HEK293 (cell line): ENCODE results near the gene COL15A1.

Source experiments
- CTCF ChIA-PET: fragments of 350-600 bp; formaldehyde crosslinking; extraction: SDS; loops from one replicate; lab custom pipeline; 2021; ENCODE audit warnings: antibody characterized with exemption; lab: Yijun Ruan, JAX
- POLR2A ChIA-PET: fragments of 300-600 bp; formaldehyde crosslinking; extraction: SDS; loops from one replicate; lab custom pipeline; 2020; ENCODE audit warnings: antibody characterized with exemption, inconsistent platforms; lab: Yijun Ruan, JAX
- H3K27ac ChIP-seq: fragments of 200-500 bp; sonication (Bioruptor generic); 2 replicates; pipeline ENCODE4 v1.5.1; 2014; ENCODE audit warnings: low read depth, low read length, control low read depth, inconsistent platforms; ENCODE audit errors: extremely low read depth
- H3K36me3 ChIP-seq, 2 experiments: fragments of 200-500 bp in 1 of 2; sonication (Bioruptor generic) in 1 of 2; 1 replicate in 1 of 2; 2 replicates in 1 of 2; pipeline ENCODE4 v1.5.1; 2014 to 2017; ENCODE audit warnings: inconsistent platforms in 2 of 2, low read length in 2 of 2; ENCODE audit not compliant: control insufficient read depth in 2 of 2, insufficient read depth in 1 of 2
- H3K4me1 ChIP-seq: fragments of 200-500 bp; sonication (Bioruptor generic); 2 replicates; pipeline ENCODE4 v1.5.1; 2014; ENCODE audit warnings: mild to moderate bottlenecking, low read length, inconsistent platforms; ENCODE audit not compliant: control insufficient read depth, insufficient read depth
- H3K4me3 ChIP-seq: 2 replicates; pipeline ENCODE4 v1.5.1; 2011; ENCODE audit warnings: low read depth, mild to moderate bottlenecking, control low read depth, low read length, moderate library complexity
- H3K9me3 ChIP-seq: fragments of 200-500 bp; sonication (Bioruptor generic); 2 replicates; pipeline ENCODE4 v1.5.1; 2014; ENCODE audit warnings: low read depth, low read length, inconsistent platforms; ENCODE audit not compliant: control insufficient read depth, insufficient read depth
- GLIS2 ChIP-seq: fragments of 450-650 bp; formaldehyde crosslinking; IDR thresholded peaks from 2 replicates; pipeline ENCODE4 v1.5.1; 2016; ENCODE audit warnings: missing biosample characterization, missing genetic modification characterization
- HOXA7 ChIP-seq: sonication (generic); formaldehyde crosslinking; IDR thresholded peaks from 2 replicates; pipeline ENCODE4 v1.8.1; 2022; ENCODE audit warnings: missing genetic modification reagents, borderline replicate concordance
- IKZF3 ChIP-seq: fragments of 450-650 bp; IDR thresholded peaks from 2 replicates; pipeline ENCODE4 v1.5.0; 2018; ENCODE audit warnings: missing biosample characterization, mild to moderate bottlenecking, missing genetic modification characterization, moderate library complexity
- KLF10 ChIP-seq: fragments of 450-650 bp; IDR thresholded peaks from 2 replicates; pipeline ENCODE4 v1.5.1; 2018; ENCODE audit warnings: missing biosample characterization, mild to moderate bottlenecking, missing genetic modification characterization
- MZF1 ChIP-seq: fragments of 450-650 bp; formaldehyde crosslinking; IDR thresholded peaks from 2 replicates; pipeline ENCODE4 v1.5.1; 2017; ENCODE audit warnings: missing biosample characterization, missing genetic modification characterization, borderline replicate concordance
- OSR2 ChIP-seq: fragments of 450-650 bp; formaldehyde crosslinking; IDR thresholded peaks from 2 replicates; pipeline ENCODE4 v1.5.1; 2016; ENCODE audit warnings: missing biosample characterization, missing genetic modification characterization
- SP7 ChIP-seq: fragments of 450-650 bp; formaldehyde crosslinking; IDR thresholded peaks from 2 replicates; pipeline ENCODE4 v1.5.1; 2016; ENCODE audit warnings: missing biosample characterization, missing genetic modification characterization
- YY1 ChIP-seq: fragments of 450-650 bp; formaldehyde crosslinking; IDR thresholded peaks from 2 replicates; pipeline ENCODE4 v1.5.1; 2018; ENCODE audit warnings: missing biosample characterization, missing genetic modification characterization
- ZBTB7A ChIP-seq: fragments of 450-650 bp; formaldehyde crosslinking; IDR thresholded peaks from 2 replicates; pipeline ENCODE4 v1.5.1; 2016; ENCODE audit warnings: low read depth, missing biosample characterization, missing genetic modification characterization
- ZFHX2 ChIP-seq: fragments of 450-650 bp; formaldehyde crosslinking; conservative IDR thresholded peaks from 2 replicates; pipeline ENCODE4 v1.5.1; 2016; ENCODE audit warnings: missing biosample characterization, missing genetic modification characterization
- ZNF10 ChIP-seq: fragments of 450-650 bp; formaldehyde crosslinking; IDR thresholded peaks from 2 replicates; pipeline ENCODE4 v1.5.1; 2017; ENCODE audit warnings: missing biosample characterization, missing genetic modification characterization
- ZNF114 ChIP-seq: fragments of 450-650 bp; formaldehyde crosslinking; IDR thresholded peaks from 2 replicates; pipeline ENCODE4 v1.5.0; 2017; ENCODE audit warnings: missing biosample characterization, missing genetic modification characterization
- ZNF19 ChIP-seq: fragments of 450-650 bp; formaldehyde crosslinking; IDR thresholded peaks from 2 replicates; pipeline ENCODE4; 2016; ENCODE audit warnings: missing biosample characterization, missing genetic modification characterization, low read depth
- ZNF202 ChIP-seq: fragments of 450-650 bp; formaldehyde crosslinking; IDR thresholded peaks from 2 replicates; pipeline ENCODE4 v1.5.1; 2016; ENCODE audit warnings: missing biosample characterization, missing genetic modification characterization, borderline replicate concordance
- ZNF274 ChIP-seq, 2 experiments: fragments of 200-500 bp in 1 of 2; fragments of 450-650 bp in 1 of 2; sonication (Bioruptor generic) in 1 of 2; formaldehyde crosslinking in 1 of 2; IDR thresholded peaks; 2 replicates each; pipeline versions ENCODE4 v1.5.1 to v1.6.1; 2014 to 2016; ENCODE audit warnings: borderline replicate concordance in 1 of 2, inconsistent platforms in 1 of 2, low read length in 1 of 2, missing biosample characterization in 1 of 2, missing genetic modification characterization in 1 of 2
- ZNF416 ChIP-seq: fragments of 450-650 bp; formaldehyde crosslinking; IDR thresholded peaks from 2 replicates; pipeline ENCODE4 v1.5.1; 2016; ENCODE audit warnings: missing biosample characterization, missing genetic modification characterization
- ZNF473 ChIP-seq: fragments of 450-650 bp; formaldehyde crosslinking; IDR thresholded peaks from 2 replicates; pipeline ENCODE4 v1.5.1; 2017; ENCODE audit warnings: missing biosample characterization, missing genetic modification characterization
- ZNF571 ChIP-seq: fragments of 450-650 bp; formaldehyde crosslinking; IDR thresholded peaks from 2 replicates; pipeline ENCODE4 v1.5.0; 2017; ENCODE audit warnings: missing biosample characterization, missing genetic modification characterization
- ZNF600 ChIP-seq: fragments of 450-650 bp; formaldehyde crosslinking; IDR thresholded peaks from 2 replicates; pipeline ENCODE4 v1.5.1; 2016; ENCODE audit warnings: missing biosample characterization, missing genetic modification characterization
- ZNF626 ChIP-seq: fragments of 450-650 bp; sonication (Bioruptor Pico); formaldehyde crosslinking; IDR thresholded peaks from 2 replicates; pipeline ENCODE4 v1.5.1; 2018; ENCODE audit warnings: missing biosample characterization, missing genetic modification characterization, inconsistent platforms
- ZNF629 ChIP-seq: fragments of 450-650 bp; formaldehyde crosslinking; IDR thresholded peaks from 2 replicates; pipeline ENCODE4 v1.5.1; 2017; ENCODE audit warnings: missing biosample characterization, missing genetic modification characterization
- ZNF792 ChIP-seq: fragments of 450-650 bp; formaldehyde crosslinking; IDR thresholded peaks from 2 replicates; pipeline ENCODE4 v1.5.1; 2016; ENCODE audit warnings: missing biosample characterization, missing genetic modification characterization
- ZXDB ChIP-seq: fragments of 450-650 bp; formaldehyde crosslinking; IDR thresholded peaks from 2 replicates; pipeline ENCODE4 v1.5.1; 2016; ENCODE audit warnings: missing biosample characterization, missing genetic modification characterization
- TF ChIP-seq, protein P1 (sequence below): fragments of 450-650 bp; formaldehyde crosslinking; IDR thresholded peaks from 2 replicates; pipeline ENCODE4 v1.5.1; 2016; ENCODE audit warnings: missing biosample characterization, missing genetic modification characterization
- TF ChIP-seq, protein P2 (sequence below): fragments of 450-650 bp; formaldehyde crosslinking; IDR thresholded peaks from 2 replicates; pipeline ENCODE4 v1.5.1; 2017; ENCODE audit warnings: missing biosample characterization, missing genetic modification characterization
- TF ChIP-seq, protein P3 (sequence below): fragments of 450-650 bp; formaldehyde crosslinking; IDR thresholded peaks from 2 replicates; pipeline ENCODE4 v1.5.1; 2017; ENCODE audit warnings: missing biosample characterization, missing genetic modification characterization

COL15A1 gene

DNA sequence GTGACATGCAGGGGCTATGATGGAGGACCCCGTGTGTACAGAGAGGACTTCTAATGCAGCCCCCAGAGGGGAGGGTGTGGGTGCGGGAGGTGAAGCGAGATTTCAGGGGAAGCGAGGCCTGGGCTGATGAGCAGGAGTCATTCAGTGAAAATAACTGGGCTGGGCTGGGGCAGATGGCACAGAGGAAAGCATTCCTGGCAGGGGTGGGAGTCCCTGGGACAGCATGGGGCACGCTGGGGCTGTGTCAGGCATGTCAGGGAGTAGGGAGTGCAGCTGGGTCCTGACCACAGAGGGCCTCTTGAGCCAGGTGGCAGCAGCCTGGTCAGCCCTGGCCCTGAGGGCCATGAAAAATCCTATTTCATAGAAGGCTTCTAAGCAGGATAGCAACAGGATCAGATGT lies 36.6 kb downstream of the COL15A1 start:
- ChIA-PET CTCF (no interaction called here), POLR2A (no interaction called here)
- no peaks in the 10 kb centered on the region for H3K9me3 ChIP-seq
- no peaks in the 10 kb centered on the region for H3K4me1 ChIP-seq
- H3K4me3 ChIP-seq, result no peak overlapping the region
- no peaks in the 10 kb centered on the region for H3K36me3 ChIP-seq
- H3K27ac ChIP-seq, result no peak overlapping the region
- no peak for TF ChIP-seq YY1

DNA sequence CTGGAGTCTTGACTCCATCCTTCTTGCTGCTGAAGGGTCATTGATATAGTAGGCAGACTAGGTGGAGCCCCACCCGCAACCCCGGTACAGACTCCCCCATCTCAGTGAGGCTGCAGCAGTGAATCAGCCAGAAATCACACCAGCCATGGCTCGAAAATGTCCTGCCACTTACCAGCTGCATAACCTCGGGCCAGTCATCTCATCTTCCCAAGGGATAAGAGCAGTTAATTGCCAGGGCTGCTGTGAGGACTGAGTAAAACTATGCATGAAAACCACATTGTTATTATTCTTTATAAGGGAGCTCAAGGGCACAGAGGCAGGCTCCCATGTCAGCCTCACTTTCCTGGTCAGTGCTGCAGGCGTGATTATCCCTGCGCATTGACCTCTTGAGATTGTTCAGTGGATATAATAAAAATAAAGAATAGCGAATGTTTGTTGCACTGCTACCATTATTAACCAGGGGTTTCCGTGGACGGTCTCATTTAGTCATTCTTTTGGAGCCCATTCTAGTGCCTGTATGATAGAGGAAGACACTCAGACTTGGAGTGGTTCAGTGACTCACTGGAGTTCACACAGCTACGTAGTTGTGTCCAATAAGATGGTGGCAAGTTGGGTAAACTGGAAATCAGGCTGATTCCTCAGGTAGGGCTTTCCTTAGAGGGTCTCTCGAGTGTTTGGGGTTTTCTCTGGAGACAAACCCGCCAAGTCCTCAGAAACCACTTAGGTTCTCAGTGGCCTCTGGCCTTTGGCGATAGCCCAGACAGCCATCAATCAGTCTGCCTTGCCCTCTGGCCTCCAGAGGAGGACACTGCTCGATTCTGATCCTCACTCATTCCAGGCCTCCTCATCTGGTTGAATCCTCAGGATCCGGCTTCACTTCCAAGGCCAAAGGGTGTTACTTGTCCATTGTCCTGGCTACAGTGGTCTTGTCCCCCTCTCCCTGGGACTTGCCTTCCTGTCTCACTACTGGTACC lies 39.9 kb downstream of the COL15A1 start:
- ChIA-PET CTCF (interaction anchor here (0.7 to 2.3 kb wide), 5 partner anchors 9 to 1487 kb away, joined by 3 to 16 read pairs (median 4); no protein-coding TSS in a partner anchor), POLR2A (no interaction called here)
- TF ChIP-seq, protein P1, sequence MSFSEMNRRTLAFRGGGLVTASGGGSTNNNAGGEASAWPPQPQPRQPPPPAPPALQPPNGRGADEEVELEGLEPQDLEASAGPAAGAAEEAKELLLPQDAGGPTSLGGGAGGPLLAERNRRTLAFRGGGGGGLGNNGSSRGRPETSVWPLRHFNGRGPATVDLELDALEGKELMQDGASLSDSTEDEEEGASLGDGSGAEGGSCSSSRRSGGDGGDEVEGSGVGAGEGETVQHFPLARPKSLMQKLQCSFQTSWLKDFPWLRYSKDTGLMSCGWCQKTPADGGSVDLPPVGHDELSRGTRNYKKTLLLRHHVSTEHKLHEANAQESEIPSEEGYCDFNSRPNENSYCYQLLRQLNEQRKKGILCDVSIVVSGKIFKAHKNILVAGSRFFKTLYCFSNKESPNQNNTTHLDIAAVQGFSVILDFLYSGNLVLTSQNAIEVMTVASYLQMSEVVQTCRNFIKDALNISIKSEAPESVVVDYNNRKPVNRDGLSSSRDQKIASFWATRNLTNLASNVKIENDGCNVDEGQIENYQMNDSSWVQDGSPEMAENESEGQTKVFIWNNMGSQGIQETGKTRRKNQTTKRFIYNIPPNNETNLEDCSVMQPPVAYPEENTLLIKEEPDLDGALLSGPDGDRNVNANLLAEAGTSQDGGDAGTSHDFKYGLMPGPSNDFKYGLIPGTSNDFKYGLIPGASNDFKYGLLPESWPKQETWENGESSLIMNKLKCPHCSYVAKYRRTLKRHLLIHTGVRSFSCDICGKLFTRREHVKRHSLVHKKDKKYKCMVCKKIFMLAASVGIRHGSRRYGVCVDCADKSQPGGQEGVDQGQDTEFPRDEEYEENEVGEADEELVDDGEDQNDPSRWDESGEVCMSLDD (tag by site-specific recombination), result no peak
- TF ChIP-seq ZNF600 (tag by site-specific recombination) (peak; percentile 56), ZXDB (tag by site-specific recombination) (no peak), OSR2 (tag by site-specific recombination) (peak; percentile 63; the same call in 1 of the 2 replicates)
- TF ChIP-seq, protein P2, sequence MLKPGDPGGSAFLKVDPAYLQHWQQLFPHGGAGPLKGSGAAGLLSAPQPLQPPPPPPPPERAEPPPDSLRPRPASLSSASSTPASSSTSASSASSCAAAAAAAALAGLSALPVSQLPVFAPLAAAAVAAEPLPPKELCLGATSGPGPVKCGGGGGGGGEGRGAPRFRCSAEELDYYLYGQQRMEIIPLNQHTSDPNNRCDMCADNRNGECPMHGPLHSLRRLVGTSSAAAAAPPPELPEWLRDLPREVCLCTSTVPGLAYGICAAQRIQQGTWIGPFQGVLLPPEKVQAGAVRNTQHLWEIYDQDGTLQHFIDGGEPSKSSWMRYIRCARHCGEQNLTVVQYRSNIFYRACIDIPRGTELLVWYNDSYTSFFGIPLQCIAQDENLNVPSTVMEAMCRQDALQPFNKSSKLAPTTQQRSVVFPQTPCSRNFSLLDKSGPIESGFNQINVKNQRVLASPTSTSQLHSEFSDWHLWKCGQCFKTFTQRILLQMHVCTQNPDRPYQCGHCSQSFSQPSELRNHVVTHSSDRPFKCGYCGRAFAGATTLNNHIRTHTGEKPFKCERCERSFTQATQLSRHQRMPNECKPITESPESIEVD (tag by site-specific recombination), result peak; percentile 30; the same call in 1 of the 2 replicates
- Histone ChIP-seq H3K27ac (no peak overlapping the region), H3K36me3 (no peaks in the 10 kb centered on the region), H3K4me3 (no peak overlapping the region), H3K4me1 (no peaks in the 10 kb centered on the region), H3K9me3 (no peaks in the 10 kb centered on the region)

DNA sequence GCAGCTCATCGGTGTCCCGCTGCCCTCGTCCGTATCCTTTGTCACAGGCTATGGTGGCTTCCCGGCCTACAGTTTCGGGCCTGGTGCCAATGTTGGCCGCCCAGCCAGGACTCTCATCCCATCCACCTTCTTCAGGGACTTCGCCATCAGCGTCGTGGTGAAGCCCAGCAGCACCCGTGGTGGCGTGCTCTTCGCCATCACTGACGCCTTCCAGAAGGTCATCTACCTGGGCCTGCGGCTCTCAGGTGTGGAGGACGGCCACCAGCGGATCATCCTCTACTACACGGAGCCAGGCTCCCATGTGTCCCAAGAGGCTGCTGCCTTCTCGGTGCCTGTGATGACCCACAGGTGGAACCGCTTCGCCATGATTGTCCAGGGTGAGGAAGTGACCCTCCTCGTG lies 41.9 kb downstream of the COL15A1 start:
- ChIA-PET CTCF (no interaction called here), POLR2A (no interaction called here)
- no peak for TF ChIP-seq ZNF274 (IDR thresholded peaks at IDR 0.05; ENCODE audit: low read length)
- TF ChIP-seq ZNF274 (tag by site-specific recombination; IDR thresholded peaks at IDR 0.05; ENCODE audit: borderline replicate concordance), result no peak
- no peak for TF ChIP-seq IKZF3 (tag by site-specific recombination)
- TF ChIP-seq GLIS2 (tag by site-specific recombination), result no peak
- no peak for TF ChIP-seq ZNF629
- no peak for TF ChIP-seq KLF10 (tag by site-specific recombination)
- TF ChIP-seq ZNF114 (tag by site-specific recombination), result no peak
- TF ChIP-seq ZNF10, result no peak
- TF ChIP-seq ZNF473, result no peak
- no peak for TF ChIP-seq ZNF202 (tag by site-specific recombination)
- no peak for TF ChIP-seq ZNF416 (tag by site-specific recombination)
- no peak for TF ChIP-seq ZBTB7A (tag by site-specific recombination)
- TF ChIP-seq ZFHX2 (tag by site-specific recombination), result no peak
- TF ChIP-seq, protein P3, sequence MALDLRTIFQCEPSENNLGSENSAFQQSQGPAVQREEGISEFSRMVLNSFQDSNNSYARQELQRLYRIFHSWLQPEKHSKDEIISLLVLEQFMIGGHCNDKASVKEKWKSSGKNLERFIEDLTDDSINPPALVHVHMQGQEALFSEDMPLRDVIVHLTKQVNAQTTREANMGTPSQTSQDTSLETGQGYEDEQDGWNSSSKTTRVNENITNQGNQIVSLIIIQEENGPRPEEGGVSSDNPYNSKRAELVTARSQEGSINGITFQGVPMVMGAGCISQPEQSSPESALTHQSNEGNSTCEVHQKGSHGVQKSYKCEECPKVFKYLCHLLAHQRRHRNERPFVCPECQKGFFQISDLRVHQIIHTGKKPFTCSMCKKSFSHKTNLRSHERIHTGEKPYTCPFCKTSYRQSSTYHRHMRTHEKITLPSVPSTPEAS (tag by site-specific recombination), result no peak
- no peak for TF ChIP-seq ZNF19 (tag by site-specific recombination)
- no peak for TF ChIP-seq ZNF626 (tag by site-specific recombination)
- TF ChIP-seq MZF1, result no peak
- TF ChIP-seq ZNF792, result no peak
- TF ChIP-seq ZNF571 (tag by site-specific recombination), result no peak
- no peak for TF ChIP-seq HOXA7 (CRISPR knock-in tag)
- no peak for TF ChIP-seq SP7 (tag by site-specific recombination)
- H3K27ac ChIP-seq, result no peak overlapping the region
- no peaks in the 10 kb centered on the region for H3K4me1 ChIP-seq
- H3K4me3 ChIP-seq, result no peak overlapping the region
- no peaks in the 10 kb centered on the region for H3K36me3 ChIP-seq
- H3K9me3 ChIP-seq, result no peaks in the 10 kb centered on the region
